HG02981 (cell line): ENCODE data around the gene ZNF358.
A peak's percentile ranks its signal among the peaks of the same experiment; 100 is the strongest.

Source experiments
- ATAC-seq: cut with Tn5 transposase; IDR thresholded peaks from one replicate; pipeline ENCODE4 v1.9.1; 2021; ENCODE audit warnings: mild to moderate bottlenecking, moderate library complexity; ENCODE audit not compliant: unreplicated experiment

ZNF358 gene

GRCh38 chr19:7488736-7489353 lies 27.1 kb upstream of the ZNF358 start, which contains the start of gene PEX11G:
Gene PEX11G (minus strand): TSS chr19:7489035. CDS start chr19:7489010, 25 bp downstream.
- peak; percentile 87 for ATAC-seq

- no peak for ATAC-seq
Measured at GRCh38 chr19:7489609-7490044, 26.3 kb upstream of the ZNF358 start.

GRCh38 chr19:7492142-7492541 lies 23.8 kb upstream of the ZNF358 start:
- no peak for ATAC-seq

- no peak for ATAC-seq
Measured at GRCh38 chr19:7492558-7492957, 23.3 kb upstream of the ZNF358 start.

- no peak for ATAC-seq
Measured at GRCh38 chr19:7494416-7495098, 21.3 kb upstream of the ZNF358 start.

- no peak for ATAC-seq
Measured at GRCh38 chr19:7497292-7497691, 18.6 kb upstream of the ZNF358 start.

GRCh38 chr19:7500811-7501450 lies 15.0 kb upstream of the ZNF358 start:
- no peak for ATAC-seq

- ATAC-seq, result no peak
Measured at GRCh38 chr19:7502552-7502951, 13.4 kb upstream of the ZNF358 start.

- ATAC-seq, result no peak
Measured at GRCh38 chr19:7504684-7505083, 11.2 kb upstream of the ZNF358 start.

GRCh38 chr19:7505288-7505681 lies 10.6 kb upstream of the ZNF358 start:
- ATAC-seq, result no peak

- ATAC-seq, result no peak
Measured at GRCh38 chr19:7505682-7506384, 10.1 kb upstream of the ZNF358 start.

GRCh38 chr19:7506385-7507328 lies 9.2 kb upstream of the ZNF358 start:
- ATAC-seq, result no peak

GRCh38 chr19:7507884-7508283 lies 8.0 kb upstream of the ZNF358 start:
- no peak for ATAC-seq

GRCh38 chr19:7509625-7510024 lies 6.3 kb upstream of the ZNF358 start:
- no peak for ATAC-seq

- no peak for ATAC-seq
Measured at GRCh38 chr19:7512400-7512851, 3.5 kb upstream of the ZNF358 start.

- no peak for ATAC-seq
Measured at GRCh38 chr19:7513809-7514642, 1.9 kb upstream of the ZNF358 start.

- no peak for ATAC-seq
Measured at GRCh38 chr19:7515110-7515644, 726 bp upstream of the ZNF358 start.

- no peak for ATAC-seq
Measured at GRCh38 chr19:7516333-7516732, 430 bp downstream of the ZNF358 start.

GRCh38 chr19:7516878-7517277 lies 975 bp downstream of the ZNF358 start:
- ATAC-seq, result no peak
